Adipocyte (in vitro differentiated cells): Measurements from ENCODE around the gene ABAT.
"Not testable (repeated sequence)": the region's sequence is repeated elsewhere in the genome, so short reads cannot be mapped to it uniquely, and the experiment has no call there.

Source experiments
- DNase-seq: peaks from one replicate; pipeline ENCODE4 v3.0.0-alpha.2; 2015; ENCODE audit warnings: low read depth
- H3K27me3 ChIP-seq: replicated peaks from 2 replicates; pipeline ENCODE4 v1.7.0; 2013; ENCODE audit warnings: mild to moderate bottlenecking, low read length, moderate library complexity; ENCODE audit not compliant: control insufficient read depth, insufficient read depth
- H3K36me3 ChIP-seq: 2 replicates; pipeline ENCODE4 v1.7.0; 2013; ENCODE audit warnings: low read length, mild to moderate bottlenecking, moderate library complexity; ENCODE audit not compliant: control insufficient read depth, insufficient read depth, severe bottlenecking
- H3K4me1 ChIP-seq: 2 replicates; pipeline ENCODE4 v1.7.0; 2013; ENCODE audit warnings: mild to moderate bottlenecking, low read length, moderate library complexity; ENCODE audit not compliant: control insufficient read depth, insufficient read depth
- H3K4me3 ChIP-seq: 2 replicates; pipeline ENCODE4 v1.7.0; 2013; ENCODE audit warnings: mild to moderate bottlenecking, low read length, moderate library complexity
- H3K9ac ChIP-seq: 2 replicates; pipeline ENCODE4 v1.7.0; 2013; ENCODE audit warnings: mild to moderate bottlenecking, low read length, moderate library complexity
- H3K9me3 ChIP-seq: 2 replicates; pipeline ENCODE4 v1.7.0; 2013; ENCODE audit warnings: mild to moderate bottlenecking, low read length, moderate library complexity; ENCODE audit not compliant: control insufficient read depth

ABAT gene

GRCh38 chr16:8686879-8687278 lies 12.5 kb downstream of the ABAT start:
- H3K9ac ChIP-seq = no peak overlapping the region
- no peak overlapping the region for H3K4me3 ChIP-seq
- no peak for DNase-seq
- H3K9me3 ChIP-seq = peaks cover 14% of the 10 kb centered on the region
- H3K27me3 ChIP-seq = no peaks in the 10 kb centered on the region
- no peaks in the 10 kb centered on the region for H3K36me3 ChIP-seq
- no peaks in the 10 kb centered on the region for H3K4me1 ChIP-seq

GRCh38 chr16:8689686-8690085 lies 15.3 kb downstream of the ABAT start:
- Histone ChIP-seq H3K9me3 (peaks cover 14% of the 10 kb centered on the region), H3K9ac (no peak overlapping the region), H3K36me3 (no peaks in the 10 kb centered on the region), H3K27me3 (no peaks in the 10 kb centered on the region), H3K4me3 (no peak overlapping the region), H3K4me1 (no peaks in the 10 kb centered on the region)
- DNase-seq = no peak

DNA sequence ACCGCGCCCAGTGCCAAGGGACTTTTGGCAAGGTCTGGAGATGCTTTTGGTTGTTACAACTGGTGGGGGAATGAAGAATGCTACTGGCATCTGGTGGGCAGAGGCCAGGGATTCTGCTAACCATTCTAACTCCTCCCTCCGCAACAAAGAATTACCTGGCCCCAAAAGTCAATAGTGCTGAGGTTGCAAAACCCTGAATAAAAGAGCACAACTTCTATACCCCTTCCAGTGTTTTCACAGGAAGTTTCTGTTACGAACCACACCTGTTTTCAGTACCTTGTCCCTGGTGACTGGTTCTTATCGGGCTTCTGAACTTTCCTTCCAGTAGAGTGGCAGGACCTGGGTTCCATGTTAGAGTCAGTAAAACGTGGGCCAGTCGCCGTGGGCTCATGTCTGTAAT lies 17.3 kb downstream of the ABAT start:
- Histone ChIP-seq H3K27me3 (no peaks in the 10 kb centered on the region), H3K4me1 (no peaks in the 10 kb centered on the region), H3K9ac (no peak overlapping the region), H3K9me3 (peaks cover 14% of the 10 kb centered on the region), H3K36me3 (no peaks in the 10 kb centered on the region), H3K4me3 (no peak overlapping the region)
- no peak for DNase-seq

GRCh38 chr16:8694795-8695728 lies 20.6 kb downstream of the ABAT start:
- Histone ChIP-seq H3K4me3 (no peak overlapping the region), H3K36me3 (no peaks in the 10 kb centered on the region), H3K9me3 (peaks cover 4% of the 10 kb centered on the region), H3K27me3 (no peaks in the 10 kb centered on the region), H3K4me1 (no peaks in the 10 kb centered on the region), H3K9ac (no peak overlapping the region)
- no peak for DNase-seq

GRCh38 chr16:8696880-8697279 lies 22.5 kb downstream of the ABAT start:
- DNase-seq = no peak
- H3K27me3 ChIP-seq = no peaks in the 10 kb centered on the region

DNA sequence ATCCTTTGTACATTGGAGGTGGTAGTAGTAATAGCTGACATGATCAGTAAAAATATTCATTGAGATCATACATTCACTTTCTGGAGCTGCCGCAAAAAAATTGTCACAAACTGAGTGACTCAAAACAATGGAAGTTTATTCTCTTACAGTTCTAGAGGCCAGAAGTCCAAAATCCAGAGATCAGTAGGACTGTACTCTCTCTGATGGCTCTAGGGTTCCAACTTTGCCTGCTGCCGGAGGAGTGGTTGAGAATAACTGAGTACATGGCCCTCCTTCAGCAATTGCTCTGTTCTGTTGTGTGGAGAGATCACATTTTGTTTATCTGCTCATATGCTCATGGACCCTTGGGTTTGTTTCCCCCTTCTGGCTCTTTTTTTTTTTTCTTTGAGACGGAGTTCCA lies 23.5 kb downstream of the ABAT start:
- H3K27me3 ChIP-seq = no peaks in the 10 kb centered on the region
- no peak for DNase-seq
- no peaks in the 10 kb centered on the region for H3K9me3 ChIP-seq

More at GRCh38 chr16:8696880-8697279, 22.5 kb downstream of the ABAT start:
- H3K36me3 ChIP-seq = no peaks in the 10 kb centered on the region
- no peak overlapping the region for H3K4me3 ChIP-seq
- no peak overlapping the region for H3K9ac ChIP-seq
- no peaks in the 10 kb centered on the region for H3K4me1 ChIP-seq
- H3K9me3 ChIP-seq = no peaks in the 10 kb centered on the region

DNA sequence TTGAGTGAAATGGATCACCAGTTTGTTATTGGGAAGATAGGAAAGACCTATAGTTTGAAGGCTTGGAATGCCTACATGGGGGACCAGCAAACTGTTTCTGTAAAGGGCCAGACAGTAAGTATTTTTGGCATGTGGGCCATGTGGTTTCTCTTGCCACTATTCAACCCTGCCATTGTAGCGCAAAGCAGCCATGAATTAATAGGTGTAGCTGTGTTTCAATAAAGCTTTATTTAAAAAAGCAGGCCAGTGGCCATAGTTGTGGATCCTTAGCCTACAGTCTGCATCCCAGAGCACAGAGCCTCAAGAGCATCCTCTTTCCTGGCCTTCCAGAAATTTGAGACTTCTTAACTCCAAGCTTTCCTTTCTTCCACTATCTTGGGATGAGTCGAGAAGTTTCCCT lies 29.3 kb downstream of the ABAT start:
- no peaks in the 10 kb centered on the region for H3K27me3 ChIP-seq
- no peak for DNase-seq
- H3K36me3 ChIP-seq = no peaks in the 10 kb centered on the region
- H3K4me3 ChIP-seq = no peak overlapping the region
- no peaks in the 10 kb centered on the region for H3K4me1 ChIP-seq
- H3K9ac ChIP-seq = no peak overlapping the region
- no peaks in the 10 kb centered on the region for H3K9me3 ChIP-seq

More for the DNA sequence above, 23.5 kb downstream of the ABAT start:
- Histone ChIP-seq H3K9ac (no peak overlapping the region), H3K4me3 (no peak overlapping the region), H3K4me1 (no peaks in the 10 kb centered on the region), H3K36me3 (no peaks in the 10 kb centered on the region)

DNA sequence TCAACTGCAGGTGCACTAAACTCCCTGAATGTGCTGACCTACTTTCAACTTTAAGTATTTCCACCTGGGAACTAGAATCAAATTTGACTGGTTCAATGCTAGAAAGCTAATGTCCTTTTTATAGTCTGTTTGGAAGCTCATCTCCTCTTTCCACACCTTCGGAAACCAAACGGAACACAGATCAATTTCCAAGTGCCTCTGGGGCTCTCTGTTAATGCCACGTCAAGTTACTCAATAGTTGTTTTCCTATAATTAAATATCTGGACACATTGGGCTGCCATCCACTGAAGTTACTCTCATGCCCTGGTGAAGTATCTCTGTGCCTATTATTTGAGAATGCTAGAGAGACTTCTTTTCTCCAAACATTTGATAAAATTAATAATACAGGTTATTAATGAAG lies 29.7 kb downstream of the ABAT start:
- no peak for DNase-seq
- H3K4me1 ChIP-seq = no peaks in the 10 kb centered on the region
- H3K9ac ChIP-seq = no peak overlapping the region
- no peaks in the 10 kb centered on the region for H3K27me3 ChIP-seq
- H3K36me3 ChIP-seq = no peaks in the 10 kb centered on the region
- no peaks in the 10 kb centered on the region for H3K9me3 ChIP-seq
- no peak overlapping the region for H3K4me3 ChIP-seq

DNA sequence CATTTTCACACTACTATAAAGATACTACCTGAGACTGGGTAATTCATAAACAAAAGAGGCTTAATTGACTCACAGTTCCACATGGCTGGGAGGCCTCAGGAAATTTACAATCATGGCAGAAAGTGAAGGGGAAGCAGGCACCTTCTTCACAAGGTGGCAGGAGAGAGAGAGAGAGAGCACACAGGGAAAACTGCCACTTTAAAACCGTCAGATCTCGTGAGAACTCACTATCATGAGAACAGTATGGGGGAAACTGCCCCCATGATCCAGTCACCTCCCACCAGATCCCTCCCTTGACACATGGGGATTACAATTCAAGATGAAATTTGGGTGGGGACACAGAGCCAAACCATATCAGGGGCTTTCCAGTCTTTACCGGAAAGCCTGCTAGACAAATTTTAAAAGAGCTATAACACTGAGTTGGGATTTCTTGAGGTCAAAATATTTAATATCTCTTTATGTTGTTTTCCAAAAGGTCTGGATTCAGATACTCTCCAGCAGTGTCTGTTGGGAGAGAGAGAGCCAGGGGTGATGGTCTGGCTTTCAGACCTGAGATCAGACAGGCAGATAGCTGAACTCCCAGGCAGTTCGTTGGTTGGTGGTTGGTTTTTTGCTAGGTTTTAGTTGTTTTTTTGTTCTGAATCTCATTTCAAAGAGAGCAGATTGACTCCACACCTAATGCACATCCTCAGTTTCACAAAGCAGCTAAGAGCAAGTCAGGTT lies 30.8 kb downstream of the ABAT start:
- H3K4me3 ChIP-seq, DNase-seq, H3K27me3 ChIP-seq, H3K9me3 ChIP-seq, H3K4me1 ChIP-seq, H3K36me3 ChIP-seq, H3K9ac ChIP-seq: not testable (repeated sequence)

GRCh38 chr16:8708536-8708935 lies 34.1 kb downstream of the ABAT start:
- no peaks in the 10 kb centered on the region for H3K4me1 ChIP-seq
- H3K4me3 ChIP-seq = no peak overlapping the region
- DNase-seq = no peak
- no peaks in the 10 kb centered on the region for H3K9me3 ChIP-seq
- no peaks in the 10 kb centered on the region for H3K27me3 ChIP-seq
- no peak overlapping the region for H3K9ac ChIP-seq
- no peaks in the 10 kb centered on the region for H3K36me3 ChIP-seq

- DNase-seq = peak; percentile 7
- H3K4me3 ChIP-seq = no peak overlapping the region
These were observed 38.4 kb downstream of the ABAT start for GRCh38 chr16:8712589-8713361.

More at GRCh38 chr16:8712589-8713361, 38.4 kb downstream of the ABAT start:
- H3K9ac ChIP-seq = no peak overlapping the region
- no peaks in the 10 kb centered on the region for H3K4me1 ChIP-seq
- no peaks in the 10 kb centered on the region for H3K27me3 ChIP-seq
- peaks cover 6% of the 10 kb centered on the region for H3K9me3 ChIP-seq
- H3K36me3 ChIP-seq = no peaks in the 10 kb centered on the region
